ENCODE data around the gene ZBP1. TPM values are rescaled to one million over a fixed set of nuclear protein-coding genes. Genes with fewer than 3 reads are reported as not detected.

Gene ZBP1
- total RNA-seq, 4 donors from 2014 or later = 0.28 to 0.84 (median 0.56) TPM; not detected in 1

DNA sequence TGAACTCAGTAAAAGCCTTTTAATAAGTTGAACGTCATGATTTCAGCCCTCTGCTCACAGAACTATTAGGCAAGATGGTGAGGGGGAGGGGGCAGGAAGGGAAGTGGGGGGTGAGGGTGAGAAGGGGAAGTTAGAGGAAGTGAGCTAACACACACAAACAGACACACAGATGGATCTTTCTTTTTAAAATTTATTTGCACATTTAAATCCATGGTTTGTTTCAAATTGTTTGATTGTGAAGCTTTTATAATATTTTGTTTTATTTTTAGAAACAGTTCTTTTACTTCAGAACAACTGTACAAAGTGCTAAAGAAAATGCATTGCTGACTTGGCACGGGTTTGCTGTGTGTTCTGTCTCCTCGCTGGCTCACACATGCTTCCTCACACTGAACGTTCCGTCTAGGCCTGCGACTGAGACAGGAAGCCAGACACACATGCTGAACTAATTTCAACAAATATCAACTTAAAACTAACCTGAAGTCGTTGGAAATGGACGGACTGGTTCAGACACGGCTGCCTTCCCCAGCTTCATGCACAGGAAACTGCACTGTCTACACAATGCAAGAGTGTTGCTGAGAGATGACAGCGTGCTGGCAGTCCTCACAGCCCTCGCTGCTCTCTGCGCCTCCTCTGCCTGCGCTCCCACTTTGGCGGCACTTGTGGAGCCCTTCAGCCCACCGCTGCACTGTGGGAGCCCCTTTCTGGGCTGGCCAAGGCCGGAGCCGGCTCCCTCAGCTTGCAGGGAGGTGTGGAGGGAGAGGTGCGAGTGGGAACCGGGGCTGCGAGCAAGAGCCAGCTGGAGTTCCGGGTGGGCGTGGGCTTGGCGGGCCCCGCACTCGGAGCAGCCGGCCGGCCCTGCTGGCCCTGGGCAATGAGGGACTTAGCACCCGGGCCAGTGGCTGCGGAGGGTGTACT, 8.1 kb upstream of the ZBP1 start:
- TF ChIP-seq, protein P1, sequence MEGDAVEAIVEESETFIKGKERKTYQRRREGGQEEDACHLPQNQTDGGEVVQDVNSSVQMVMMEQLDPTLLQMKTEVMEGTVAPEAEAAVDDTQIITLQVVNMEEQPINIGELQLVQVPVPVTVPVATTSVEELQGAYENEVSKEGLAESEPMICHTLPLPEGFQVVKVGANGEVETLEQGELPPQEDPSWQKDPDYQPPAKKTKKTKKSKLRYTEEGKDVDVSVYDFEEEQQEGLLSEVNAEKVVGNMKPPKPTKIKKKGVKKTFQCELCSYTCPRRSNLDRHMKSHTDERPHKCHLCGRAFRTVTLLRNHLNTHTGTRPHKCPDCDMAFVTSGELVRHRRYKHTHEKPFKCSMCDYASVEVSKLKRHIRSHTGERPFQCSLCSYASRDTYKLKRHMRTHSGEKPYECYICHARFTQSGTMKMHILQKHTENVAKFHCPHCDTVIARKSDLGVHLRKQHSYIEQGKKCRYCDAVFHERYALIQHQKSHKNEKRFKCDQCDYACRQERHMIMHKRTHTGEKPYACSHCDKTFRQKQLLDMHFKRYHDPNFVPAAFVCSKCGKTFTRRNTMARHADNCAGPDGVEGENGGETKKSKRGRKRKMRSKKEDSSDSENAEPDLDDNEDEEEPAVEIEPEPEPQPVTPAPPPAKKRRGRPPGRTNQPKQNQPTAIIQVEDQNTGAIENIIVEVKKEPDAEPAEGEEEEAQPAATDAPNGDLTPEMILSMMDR (IDR thresholded peaks at IDR 0.05) = no peak
- ATAC-seq (ENCODE audit: low FRiP score) (peak; percentile 52), DNase-seq (ENCODE audit: low spot score) (no peak)

- DNase-seq (ENCODE audit: low spot score) (no peak), ATAC-seq (ENCODE audit: low FRiP score) (no peak)
- TF ChIP-seq, protein P1 (IDR thresholded peaks at IDR 0.05) = no peak
These were observed 7.1 kb upstream of the ZBP1 start for GRCh38 chr20:57627339-57627738.

- DNase-seq (ENCODE audit: low spot score) (no peak), ATAC-seq (ENCODE audit: low FRiP score) (no peak)
- TF ChIP-seq, protein P1 (IDR thresholded peaks at IDR 0.05) = no peak
These were observed 5.8 kb upstream of the ZBP1 start for GRCh38 chr20:57625978-57626377.

DNA sequence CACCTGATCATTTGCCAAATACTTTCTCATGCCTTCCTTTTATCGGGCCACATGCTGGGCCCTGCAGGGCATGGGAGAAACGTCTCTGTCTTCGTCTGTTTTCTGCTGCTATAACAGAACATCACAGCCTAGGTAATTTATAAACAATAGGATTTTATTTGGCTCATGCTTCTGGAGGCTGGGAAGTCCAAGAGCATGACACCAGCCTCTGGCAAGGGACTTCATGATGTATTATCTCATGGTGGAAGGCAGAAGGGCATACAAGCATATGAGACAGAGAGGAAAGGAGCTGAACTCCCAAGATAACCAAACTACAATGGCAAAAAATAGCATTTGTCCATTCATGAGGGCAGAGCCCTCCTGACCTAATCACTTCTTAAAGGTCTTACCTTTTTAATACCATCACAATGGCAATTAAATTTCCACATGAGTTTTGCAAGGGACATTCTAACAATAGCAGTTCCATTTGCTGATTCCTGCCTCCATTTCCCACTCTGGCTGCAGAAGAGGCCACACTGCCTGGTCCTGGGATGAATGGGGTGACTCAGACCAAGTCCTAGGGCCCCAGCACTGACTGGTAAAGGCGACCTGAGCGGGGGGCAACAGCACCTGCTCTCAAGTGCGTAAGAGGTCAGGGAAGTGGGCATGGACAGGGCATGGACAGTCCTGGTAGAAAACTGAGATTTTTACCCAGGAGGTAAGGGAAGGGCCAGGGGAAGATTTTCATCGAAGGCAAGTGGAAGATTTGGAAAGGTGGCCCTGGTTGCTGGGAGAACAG, 5.1 kb upstream of the ZBP1 start:
- ATAC-seq (ENCODE audit: low FRiP score) (no peak), DNase-seq (ENCODE audit: low spot score) (no peak)
- TF ChIP-seq, protein P1 (IDR thresholded peaks at IDR 0.05) = no peak

DNA sequence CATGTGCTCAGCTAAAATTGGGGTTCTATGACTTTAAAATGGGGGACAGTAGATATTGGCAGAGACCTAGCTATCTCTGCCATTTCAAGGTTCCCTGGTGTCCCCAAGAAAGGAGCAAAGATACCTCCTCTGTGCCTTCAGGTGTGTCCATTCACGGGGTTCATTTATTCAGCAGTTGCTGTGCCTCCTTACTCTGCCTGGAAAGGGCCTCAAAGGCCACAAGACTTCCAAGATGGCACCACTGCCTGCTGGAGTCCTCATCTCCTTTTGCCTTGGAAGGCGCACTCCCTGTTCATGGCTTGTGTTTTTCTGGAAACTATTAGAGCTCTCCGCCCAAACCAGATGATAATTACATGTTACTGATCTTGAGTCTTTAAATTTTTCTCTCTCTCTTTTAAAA, 3.9 kb upstream of the ZBP1 start:
- no peak for DNase-seq (ENCODE audit: low spot score)
- ATAC-seq (ENCODE audit: low FRiP score) = no peak
- TF ChIP-seq, protein P1 (IDR thresholded peaks at IDR 0.05) = no peak

DNA sequence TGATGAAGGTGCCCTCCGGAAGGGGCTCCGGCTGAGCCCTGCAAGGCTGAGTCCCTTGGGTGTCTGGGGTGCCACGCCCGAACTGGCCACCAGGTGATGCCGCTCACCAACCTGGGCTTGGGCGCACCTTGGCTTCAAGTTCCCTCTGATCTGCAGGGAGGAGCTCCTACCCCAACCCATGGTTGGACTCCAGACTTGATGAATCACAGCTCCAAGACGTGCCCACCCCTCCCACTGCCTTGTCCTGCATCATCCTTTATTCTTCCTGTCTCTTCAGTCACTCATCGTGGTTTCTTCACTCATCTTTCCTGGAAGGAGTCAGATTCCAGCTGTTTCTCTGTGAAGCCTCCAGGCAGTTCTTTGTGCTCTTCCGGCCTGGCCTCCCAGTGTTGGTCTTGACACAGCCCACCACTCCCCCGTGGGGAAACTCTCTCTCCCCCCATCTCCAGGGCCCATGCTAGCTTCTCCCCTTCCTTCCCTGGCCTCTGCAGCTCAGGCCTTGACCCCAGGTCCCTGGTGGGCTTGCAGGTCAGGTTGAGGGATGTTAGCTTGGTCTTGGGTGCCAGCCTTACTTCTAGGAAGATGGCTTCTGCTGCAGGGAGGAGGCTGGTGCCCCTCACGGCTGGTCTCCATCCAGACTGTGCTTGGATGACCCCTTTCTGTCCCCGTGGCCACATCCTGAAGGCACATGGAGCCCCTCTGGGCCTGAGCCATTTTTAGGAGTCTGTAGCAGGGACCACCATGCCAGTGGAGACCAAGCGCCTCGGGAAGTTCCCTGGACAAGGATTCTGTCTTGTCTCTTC, 2.6 kb upstream of the ZBP1 start:
- DNase-seq (ENCODE audit: low spot score) (no peak), ATAC-seq (ENCODE audit: low FRiP score) (peak; percentile 49)
- TF ChIP-seq, protein P1 (IDR thresholded peaks at IDR 0.05) = no peak
